H1 (cell line): ENCODE measurements around the gene SLC35E3. TPM values are rescaled to one million over a fixed set of nuclear protein-coding genes. Genes with fewer than 3 reads are reported as not detected.

Source experiments
- CTCF ChIA-PET: fragments of 300-600 bp; sonication (Branson Sonifier 250); formaldehyde crosslinking; loops from one replicate; lab custom pipeline; 2021; ENCODE audit not compliant: partially characterized antibody; lab: Charles Lee
- POLR2A ChIA-PET: fragments of 300-600 bp; sonication (Branson Sonifier 250); formaldehyde crosslinking; loops from one replicate; lab custom pipeline; 2021; ENCODE audit warnings: inconsistent platforms; ENCODE audit not compliant: partially characterized antibody; lab: Charles Lee
- DNase-seq, 2 experiments: peaks; one replicate each; pipeline versions ENCODE4 v3.0.0 to v3.0.0-alpha.2; 2010 to 2022; ENCODE audit warnings: low spot score in 2 of 2, low read depth in 1 of 2, mixed read lengths in 1 of 2
- FAIRE-seq: peaks from 2 replicates; lab custom pipeline; 2011; peaks lifted over from hg19 to GRCh38; lab: Jason Lieb, UNC
- H2AFZ ChIP-seq: 2 replicates; pipeline ENCODE4 v1.8.1; 2012; ENCODE audit warnings: low read length, inconsistent platforms
- H2AK5ac ChIP-seq: 2 replicates; pipeline ENCODE4 v1.6.1; 2013; ENCODE audit warnings: low read depth, low read length
- H2BK120ac ChIP-seq: replicated peaks from 2 replicates; pipeline ENCODE3; 2013; ENCODE audit warnings: low read depth, low read length, inconsistent platforms
- H2BK12ac ChIP-seq: 2 replicates; pipeline ENCODE4 v1.6.1; 2013; ENCODE audit warnings: low read depth, low read length
- H2BK15ac ChIP-seq: 2 replicates; pipeline ENCODE4 v1.6.1; 2013; ENCODE audit warnings: low read length
- H2BK20ac ChIP-seq: 2 replicates; pipeline ENCODE4 v1.6.1; 2013; ENCODE audit warnings: low read length
- H2BK5ac ChIP-seq: 2 replicates; pipeline ENCODE4 v1.6.1; 2013; ENCODE audit warnings: low read depth, low read length
- H3K14ac ChIP-seq: 2 replicates; pipeline ENCODE4 v1.6.1; 2013; ENCODE audit warnings: inconsistent platforms; ENCODE audit not compliant: insufficient read length
- H3K18ac ChIP-seq: 2 replicates; pipeline ENCODE4 v1.6.1; 2013; ENCODE audit warnings: low read length; ENCODE audit errors: extremely low read depth
- H3K23ac ChIP-seq: 2 replicates; pipeline ENCODE4 v1.6.1; 2013; ENCODE audit warnings: inconsistent platforms; ENCODE audit not compliant: insufficient read length
- H3K23me2 ChIP-seq: 2 replicates; pipeline ENCODE4 v1.6.1; 2013; ENCODE audit warnings: low read depth, low read length
- H3K27ac ChIP-seq: 2 replicates; pipeline ENCODE4 v1.6.1; 2011; ENCODE audit warnings: low read depth, low read length, inconsistent platforms
- H3K27me3 ChIP-seq, 4 experiments: replicated peaks in 1 of 4; 1 replicate in 1 of 4; 2 replicates in 3 of 4; pipeline versions ENCODE4 v1.6.1 to v1.8.1; 2011 to 2013; ENCODE audit warnings: low read length in 3 of 4, mild to moderate bottlenecking in 3 of 4, inconsistent platforms in 2 of 4, mixed read lengths in 2 of 4, moderate library complexity in 1 of 4; ENCODE audit not compliant: control insufficient read depth in 3 of 4, insufficient read depth in 3 of 4; ENCODE audit errors: extremely low read depth in 1 of 4
- H3K36me3 ChIP-seq, 4 experiments: 2 replicates each; pipeline versions ENCODE4 v1.6.1 to v1.8.1; 2011 to 2013; ENCODE audit warnings: mild to moderate bottlenecking in 4 of 4, low read length in 3 of 4, moderate library complexity in 2 of 4, control low read depth in 1 of 4, inconsistent platforms in 1 of 4; ENCODE audit not compliant: insufficient read depth in 4 of 4, control insufficient read depth in 2 of 4
- H3K4ac ChIP-seq: replicated peaks from 2 replicates; pipeline ENCODE3; 2013; ENCODE audit warnings: low read length, low read depth, mixed read lengths, inconsistent platforms; ENCODE audit not compliant: insufficient read length
- H3K4me1 ChIP-seq, 4 experiments: replicated peaks in 1 of 4; 1 replicate in 1 of 4; 2 replicates in 3 of 4; pipeline versions ENCODE4 v1.6.1 to v1.8.1; 2011 to 2013; ENCODE audit warnings: low read length in 3 of 4, inconsistent platforms in 2 of 4, mixed read lengths in 1 of 4; ENCODE audit not compliant: insufficient read depth in 4 of 4, control insufficient read depth in 3 of 4
- H3K4me2 ChIP-seq, 2 experiments: 2 replicates each; pipeline versions ENCODE4 v1.6.1 to v1.8.1; 2011 to 2013; ENCODE audit warnings: low read depth in 2 of 2, low read length in 2 of 2, control low read depth in 1 of 2, inconsistent platforms in 1 of 2, mild to moderate bottlenecking in 1 of 2; ENCODE audit not compliant: insufficient read depth in 1 of 2
- H3K4me3 ChIP-seq, 4 experiments: fragments of 200-600, 300-600 bp in 1 of 4; sonication (generic), shearing (Covaris generic), sonication (Bioruptor Twin) in 1 of 4; 2 replicates each; pipeline versions ENCODE4 v1.5.1 to v1.8.1; 2011 to 2016; ENCODE audit warnings: low read length in 4 of 4, low read depth in 3 of 4, control low read depth in 2 of 4, inconsistent platforms in 2 of 4, mild to moderate bottlenecking in 2 of 4, mixed read lengths in 1 of 4, moderate library complexity in 1 of 4; ENCODE audit not compliant: insufficient read depth in 2 of 4; ENCODE audit errors: extremely low read depth in 1 of 4
- H3K56ac ChIP-seq: replicated peaks from 2 replicates; pipeline ENCODE3; 2013; ENCODE audit warnings: low read depth, mild to moderate bottlenecking, mixed read lengths, low read length, inconsistent platforms; ENCODE audit not compliant: insufficient read length
- H3K79me1 ChIP-seq: 2 replicates; pipeline ENCODE4 v1.6.1; 2013; ENCODE audit warnings: low read depth, low read length, control low read depth
- H3K79me2 ChIP-seq, 2 experiments: 2 replicates each; pipeline versions ENCODE4 v1.6.1 to v1.8.1; 2012 to 2013; ENCODE audit warnings: low read length in 2 of 2, mild to moderate bottlenecking in 2 of 2, inconsistent platforms in 1 of 2; ENCODE audit not compliant: insufficient read depth in 2 of 2, control insufficient read depth in 1 of 2
- H3K9ac ChIP-seq, 4 experiments: replicated peaks in 1 of 4; 1 replicate in 1 of 4; 2 replicates in 3 of 4; pipeline versions ENCODE4 v1.6.1 to v1.8.1; 2011 to 2013; ENCODE audit warnings: low read depth in 3 of 4, low read length in 3 of 4, control low read depth in 2 of 4, mild to moderate bottlenecking in 2 of 4, moderate library complexity in 2 of 4, inconsistent platforms in 1 of 4; ENCODE audit errors: extremely low read depth in 1 of 4
- H3K9me3 ChIP-seq, 2 experiments: 2 replicates each; pipeline versions ENCODE4 v1.6.1 to v1.8.1; 2012 to 2013; ENCODE audit warnings: mild to moderate bottlenecking in 2 of 2, moderate library complexity in 2 of 2, control low read depth in 1 of 2, inconsistent platforms in 1 of 2, low read depth in 1 of 2, low read length in 1 of 2, mixed read lengths in 1 of 2; ENCODE audit not compliant: insufficient read depth in 2 of 2
- H4K20me1 ChIP-seq, 2 experiments: replicated peaks in 1 of 2; 2 replicates each; pipeline versions ENCODE3 to v1.8.1; 2011 to 2013; ENCODE audit warnings: inconsistent platforms in 2 of 2, low read length in 2 of 2, mild to moderate bottlenecking in 1 of 2; ENCODE audit not compliant: insufficient read depth in 2 of 2, control insufficient read depth in 1 of 2
- H4K5ac ChIP-seq: 2 replicates; pipeline ENCODE4 v1.6.1; 2013; ENCODE audit warnings: low read length, low read depth, mixed read lengths, inconsistent platforms; ENCODE audit not compliant: insufficient read length
- H4K8ac ChIP-seq: 2 replicates; pipeline ENCODE4 v1.8.0; 2013; ENCODE audit warnings: mild to moderate bottlenecking, moderate library complexity, low read length, inconsistent platforms; ENCODE audit not compliant: insufficient read depth; ENCODE audit errors: extremely low read depth
- H4K91ac ChIP-seq: replicated peaks from 2 replicates; pipeline ENCODE3; 2013; ENCODE audit warnings: low read length, mixed read lengths, inconsistent platforms; ENCODE audit not compliant: insufficient read length
- ATF2 ChIP-seq: IDR thresholded peaks from 2 replicates; pipeline ENCODE4 v1.6.1; 2012; ENCODE audit warnings: low read length, inconsistent platforms
- CEBPB ChIP-seq: IDR thresholded peaks from 2 replicates; pipeline ENCODE4 v1.6.1; 2012; ENCODE audit warnings: low read depth, low read length
- CHD1 ChIP-seq: IDR thresholded peaks from 2 replicates; pipeline ENCODE4 v1.6.1; 2012; ENCODE audit warnings: low read depth, low read length, improper control_type of control experiment
- CHD2 ChIP-seq: IDR thresholded peaks from 2 replicates; pipeline ENCODE4 v1.6.1; 2012; ENCODE audit warnings: low read length, improper control_type of control experiment
- CREB1 ChIP-seq: IDR thresholded peaks from 2 replicates; pipeline ENCODE4 v1.6.1; 2012; ENCODE audit warnings: inconsistent platforms
- CTCF ChIP-seq, 3 experiments: IDR thresholded peaks; 1 replicate in 2 of 3; 2 replicates in 1 of 3; pipeline versions ENCODE4 v1.5.1 to v1.6.1; 2011; ENCODE audit warnings: low read length in 3 of 3, mild to moderate bottlenecking in 3 of 3, inconsistent platforms in 2 of 3, low read depth in 1 of 3, moderate library complexity in 1 of 3; ENCODE audit not compliant: insufficient read depth in 1 of 3; ENCODE audit errors: control extremely low read depth in 1 of 3
- HDAC6 ChIP-seq: IDR thresholded peaks from one replicate; pipeline ENCODE4 v1.7.1; 2012; ENCODE audit warnings: low read depth, mild to moderate bottlenecking, inconsistent platforms, low read length, moderate library complexity
- JUN ChIP-seq: IDR thresholded peaks from 2 replicates; pipeline ENCODE4 v1.6.1; 2011; ENCODE audit warnings: low read depth, mild to moderate bottlenecking, improper control_type of control experiment, low read length
- RFX5 ChIP-seq: IDR thresholded peaks from 2 replicates; pipeline ENCODE4 v1.6.1; 2011; ENCODE audit warnings: low read depth, low read length, improper control_type of control experiment, borderline replicate concordance
- SIRT6 ChIP-seq: IDR thresholded peaks from one replicate; pipeline ENCODE4 v1.7.1; 2012; ENCODE audit warnings: low read length, inconsistent platforms
- TAF1 ChIP-seq: IDR thresholded peaks from 2 replicates; pipeline ENCODE4 v1.6.1; 2011; ENCODE audit warnings: mild to moderate bottlenecking, low read depth, low read length
- WGBS, 2 experiments: shearing (Covaris generic) in 1 of 2; methylation state at CpG; one replicate each; pipeline versions ENCODE4 v1.1.6 to v1.1.7; 2013 to 2015; ENCODE audit warnings: low lambda C conversion rate in 2 of 2, mixed read lengths in 2 of 2, inconsistent platforms in 1 of 2, low coverage in 1 of 2, missing lambda C conversion rate in 1 of 2; ENCODE audit not compliant: insufficient replicate concordance in 2 of 2, insufficient coverage in 1 of 2, insufficient read length in 1 of 2; ENCODE audit errors: extremely low coverage in 1 of 2, missing lambda C conversion rate in 1 of 2; 5-methylcytosine and 5-hydroxymethylcytosine counted together
- polyA plus RNA-seq, 7 experiments: library from polyadenylated mRNA; depleted of rRNA in 3 of 7; stranded (reverse) in 5 of 7; unstranded in 2 of 7; fragments of >200 nt in 5 of 7; fragments of 200-250 nt in 2 of 7; gene quantifications; 1 replicate in 5 of 7; 2 replicates in 1 of 7; 4 replicates in 1 of 7; pipeline versions ENCODE4 v1.2.1 to v1.2.3, GENCODE V29; 2011 to 2013; ENCODE audit warnings: missing spikeins in 2 of 7, mixed read lengths in 2 of 7
- total RNA-seq: library from RNA; stranded (reverse); fragmentation: NEBNext Ultra II Directional; extraction: Animal tissue kit (Norgen Biotek cat#: 25700); gene quantifications from 2 replicates; pipeline ENCODE4 v1.2.1, GENCODE V29; 2021

SLC35E3 gene
- total and polyA plus RNA-seq, 2 of the 8 experiments (the other 6 are each of a cell fraction or from before 2014, with no cell fraction given) = 10.0 to 10.9 TPM

DNA sequence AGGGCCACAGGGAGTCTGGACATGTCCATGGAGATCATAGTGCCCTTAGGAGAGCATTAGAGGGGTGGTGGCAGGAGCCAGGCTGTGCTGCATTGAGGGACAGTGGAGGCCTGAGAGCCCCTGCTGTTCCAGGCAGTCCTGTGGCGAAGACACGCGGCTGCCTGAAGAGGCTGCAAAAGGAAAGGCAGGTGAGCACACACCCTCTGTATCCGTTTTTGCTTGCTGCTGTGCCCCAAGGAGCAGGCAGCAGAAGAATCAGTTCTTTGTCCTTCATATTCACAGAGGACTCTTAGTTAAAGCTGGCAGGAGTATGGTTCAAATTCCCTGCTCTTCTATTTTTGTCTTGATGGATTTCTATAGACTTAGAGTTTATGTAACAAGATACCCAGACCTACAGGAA is 4.5 kb downstream of the SLC35E3 start:
- H3K27ac ChIP-seq = no peak overlapping the region
- H3K18ac ChIP-seq = no peak overlapping the region
- no peak overlapping the region for H3K14ac ChIP-seq
- H3K4ac ChIP-seq = no peak overlapping the region
- no peak overlapping the region for H2BK20ac ChIP-seq
- no peak overlapping the region for H4K91ac ChIP-seq
- no peak overlapping the region for H2BK12ac ChIP-seq
- H4K5ac ChIP-seq = no peak overlapping the region
- DNase-seq (no peak), FAIRE-seq (no peak)
- no peak overlapping the region for H2BK5ac ChIP-seq
- H2AFZ ChIP-seq = no peak overlapping the region
- peaks cover 0 to 16% of the 10 kb centered on the region in 2 experiments; a peak in 2 of 4 replicates for H3K79me2 ChIP-seq
- no peak overlapping the region for H2BK120ac ChIP-seq
- H3K4me1 ChIP-seq = no peaks in the 10 kb centered on the region; a peak in 2 of 7 replicates
- H3K9ac ChIP-seq = no peak overlapping the region
- no peak overlapping the region for H3K4me2 ChIP-seq
- no peak overlapping the region for H3K23ac ChIP-seq
- peaks cover 9 to 26% (median 20%) of the 10 kb centered on the region in 4 experiments; a peak in 5 of 8 replicates for H3K36me3 ChIP-seq
- no peaks in the 10 kb centered on the region for H4K20me1 ChIP-seq
- no peaks in the 10 kb centered on the region for H3K27me3 ChIP-seq
- H3K56ac ChIP-seq = no peak overlapping the region
- no peak overlapping the region for H3K4me3 ChIP-seq
- H3K23me2 ChIP-seq = peaks cover 8% of the 10 kb centered on the region
- H2AK5ac ChIP-seq = no peak overlapping the region
- H2BK15ac ChIP-seq = no peak overlapping the region
- H3K9me3 ChIP-seq = no peaks in the 10 kb centered on the region
- ChIA-PET CTCF (no interaction called here), POLR2A (no interaction called here)
- peaks cover 3% of the 10 kb centered on the region; the same call in 1 of the 2 replicates for H3K79me1 ChIP-seq
- H4K8ac ChIP-seq = no peak overlapping the region
- 86% methylated on average over 4 of the region's 4 CpGs; no CpG with 5 or more reads in 1 of the 2 experiments for WGBS, 2 experiments
- TF ChIP-seq RFX5 (no peak), JUN (no peak), TAF1 (no peak), CTCF (IDR thresholded peaks at IDR 0.05; ENCODE audit: control extremely low read depth in 1 of 3, insufficient read depth in 1 of 3, low read depth in 1 of 3, low read length in 3 of 3) (no peak), HDAC6 (no peak), CHD1 (no peak), CEBPB (no peak), SIRT6 (no peak), CHD2 (no peak), CREB1 (no peak), ATF2 (no peak)
